CD14-positive monocyte (primary cell): ENCODE results near the gene GFOD1. TPM values are rescaled to one million over a fixed set of nuclear protein-coding genes. Genes with fewer than 3 reads are reported as not detected.

Experiments used
- DNase-seq, 3 donors: peaks; one replicate each; pipeline ENCODE4 v3.0.0-alpha.2; 2011 to 2022
- H2AFZ ChIP-seq: 2 replicates; pipeline ENCODE4 v1.6.0; 2012; ENCODE audit warnings: mild to moderate bottlenecking, low read depth, low read length, inconsistent platforms; ENCODE audit not compliant: insufficient read depth, poor library complexity, severe bottlenecking
- H3K27ac ChIP-seq, 2 donors: 1 replicate in 1 of 2; 2 replicates in 1 of 2; pipeline ENCODE4 v1.5.1; 2012 to 2013; ENCODE audit warnings: low read length in 2 of 2, control low read depth in 1 of 2, inconsistent platforms in 1 of 2, low read depth in 1 of 2, mild to moderate bottlenecking in 1 of 2
- H3K27me3 ChIP-seq, 2 donors: one replicate each; pipeline versions ENCODE4 v1.6.0 to v1.6.1; 2011 to 2013; ENCODE audit warnings: low read length in 2 of 2; ENCODE audit not compliant: control insufficient read depth in 2 of 2, insufficient read depth in 2 of 2
- H3K36me3 ChIP-seq, 2 donors: replicated peaks in 1 of 2; 1 replicate in 1 of 2; 2 replicates in 1 of 2; pipeline versions ENCODE4 v1.5.1 to v1.6.1; 2012 to 2013; ENCODE audit warnings: low read length in 2 of 2, control low read depth in 1 of 2, inconsistent platforms in 1 of 2, mild to moderate bottlenecking in 1 of 2; ENCODE audit not compliant: insufficient read depth in 2 of 2, control insufficient read depth in 1 of 2
- H3K4me1 ChIP-seq, 2 donors: 1 replicate in 1 of 2; 2 replicates in 1 of 2; pipeline versions ENCODE4 v1.5.1 to v1.6.1; 2012 to 2013; ENCODE audit warnings: low read length in 2 of 2, control low read depth in 1 of 2, inconsistent platforms in 1 of 2, mild to moderate bottlenecking in 1 of 2, moderate library complexity in 1 of 2; ENCODE audit not compliant: insufficient read depth in 2 of 2, control insufficient read depth in 1 of 2
- H3K4me2 ChIP-seq: replicated peaks from 2 replicates; pipeline ENCODE3; 2012; ENCODE audit warnings: low read length, moderate library complexity, mild to moderate bottlenecking; ENCODE audit not compliant: poor library complexity, severe bottlenecking; ENCODE audit errors: extremely low read depth
- H3K4me3 ChIP-seq, 3 experiments: fragments of 200-600 bp in 1 of 3; sonication (generic) in 1 of 3; replicated peaks in 1 of 3; 1 replicate in 2 of 3; 2 replicates in 1 of 3; pipeline ENCODE4 v1.5.1; 2011 to 2013; ENCODE audit warnings: low read length in 3 of 3, mild to moderate bottlenecking in 3 of 3, control low read depth in 2 of 3, low read depth in 2 of 3, inconsistent platforms in 1 of 3, moderate library complexity in 1 of 3
- H3K79me2 ChIP-seq: 2 replicates; pipeline ENCODE4 v1.6.0; 2012; ENCODE audit warnings: mild to moderate bottlenecking, control low read depth, inconsistent platforms, low read length, moderate library complexity; ENCODE audit not compliant: insufficient read depth
- H3K9ac ChIP-seq: 2 replicates; pipeline ENCODE4 v1.6.0; 2017; ENCODE audit warnings: low read length, mild to moderate bottlenecking; ENCODE audit not compliant: insufficient read depth, poor library complexity, severe bottlenecking
- H3K9me3 ChIP-seq, 2 donors: replicated peaks in 1 of 2; 1 replicate in 1 of 2; 2 replicates in 1 of 2; pipeline versions ENCODE4 v1.5.1 to v1.6.1; 2012 to 2013; ENCODE audit warnings: low read length in 2 of 2, control low read depth in 1 of 2; ENCODE audit not compliant: control insufficient read depth in 1 of 2, insufficient read depth in 1 of 2
- H4K20me1 ChIP-seq: 2 replicates; pipeline ENCODE4 v1.6.0; 2012; ENCODE audit warnings: mild to moderate bottlenecking, low read length, control low read depth, moderate library complexity; ENCODE audit not compliant: insufficient read depth
- H3K27ac Mint-ChIP-seq, 7 donors: one replicate each; pipeline ENCODE4 v1.8.0; 2020; ENCODE audit warnings: mild to moderate bottlenecking in 7 of 7, mixed read lengths in 7 of 7, moderate library complexity in 6 of 7, inconsistent platforms in 2 of 7
- H3K27me3 Mint-ChIP-seq, 3 donors: one replicate each; pipeline ENCODE4 v1.8.0; 2021 to 2022; ENCODE audit warnings: low read depth in 3 of 3, mild to moderate bottlenecking in 3 of 3, mixed read lengths in 3 of 3, moderate library complexity in 3 of 3, inconsistent platforms in 1 of 3
- H3K36me3 Mint-ChIP-seq, 2 donors: one replicate each; pipeline ENCODE4 v1.8.0; 2020; ENCODE audit warnings: mixed read lengths in 2 of 2, inconsistent platforms in 1 of 2, mild to moderate bottlenecking in 1 of 2
- H3K4me1 Mint-ChIP-seq: one replicate; pipeline ENCODE4 v1.8.0; 2020; ENCODE audit warnings: mild to moderate bottlenecking, mixed read lengths
- H3K4me3 Mint-ChIP-seq, 2 donors: one replicate each; pipeline ENCODE4 v1.8.0; 2020; ENCODE audit warnings: mild to moderate bottlenecking in 2 of 2, mixed read lengths in 2 of 2, moderate library complexity in 1 of 2
- H3K9me3 Mint-ChIP-seq, 7 donors: one replicate each; pipeline ENCODE4 v1.8.0; 2020 to 2022; ENCODE audit warnings: mixed read lengths in 7 of 7, mild to moderate bottlenecking in 6 of 7, moderate library complexity in 6 of 7, inconsistent platforms in 2 of 7
- CTCF ChIP-seq: fragments of 200-600 bp; IDR thresholded peaks from one replicate; pipeline ENCODE4 v1.8.0; 2022; ENCODE audit warnings: antibody characterized with exemption, mild to moderate bottlenecking
- WGBS: methylation state at CpG from one replicate; pipeline ENCODE4 v1.1.5; 2013; ENCODE audit warnings: missing lambda C conversion rate; ENCODE audit not compliant: insufficient coverage; 5-methylcytosine and 5-hydroxymethylcytosine counted together
- intact Hi-C, 2 donors: fragments of 100-400 bp; cut with micrococcal nuclease; formaldehyde crosslinking; loops; one replicate each; pipeline versions ENCODE4 v1.15.0 to v1.15.1; 2023
- polyA plus RNA-seq, 3 donors: library from polyadenylated mRNA; depleted of rRNA in 1 of 3; unstranded in 2 of 3; stranded (reverse) in 1 of 3; fragments of 300-500 nt in 2 of 3; fragments of >200 nt in 1 of 3; fragmentation: Illumina TruSeq in 2 of 3; gene quantifications; 1 replicate in 2 of 3; 2 replicates in 1 of 3; pipeline ENCODE4 v1.2.3, GENCODE V29; 2012 to 2021

The GFOD1 gene
- polyA plus RNA-seq, 3 donors: 2.4 to 8.7 (median 2.4) TPM

- no peak overlapping the region for H2AFZ ChIP-seq
- H3K4me3 ChIP-seq: no peak overlapping the region
- Mint-ChIP-seq H3K9me3 (peaks cover 0 to 5% (median 0%) of the 10 kb centered on the region in 7 donors), H3K36me3 (peaks cover 23% of the 10 kb centered on the region in 2 donors), H3K4me1 (peaks cover 31% of the 10 kb centered on the region), H3K27ac (peak overlapping the region in 1 of 7 donors; percentile 15), H3K27me3 (peaks cover 0 to 2% (median 2%) of the 10 kb centered on the region in 3 donors), H3K4me3 (no peak overlapping the region)
- no peaks in the 10 kb centered on the region for H3K27me3 ChIP-seq
- H3K4me2 ChIP-seq: no peak overlapping the region
- no peak overlapping the region for H3K9ac ChIP-seq
- WGBS: 94% methylated on average over 2 of the region's 4 CpGs
- no peaks in the 10 kb centered on the region for H3K79me2 ChIP-seq
- H3K27ac ChIP-seq: no peak overlapping the region
- H4K20me1 ChIP-seq: no peaks in the 10 kb centered on the region
- peaks cover 28 to 30% of the 10 kb centered on the region in 2 donors for H3K4me1 ChIP-seq
- DNase-seq: no peak
- no peaks in the 10 kb centered on the region for H3K9me3 ChIP-seq
- no peak for TF ChIP-seq CTCF
- H3K36me3 ChIP-seq: peaks cover 0 to 18% of the 10 kb centered on the region in 2 donors
- intact Hi-C loops: loop anchor here (5.0 to 10.0 kb wide), 4 partner anchors 34 to 118 kb away; partner anchors contain the start of gene GFOD1 (in 2 of the 2)
Measured at GRCh38 chr6:13453153-13453552, 34.2 kb downstream of the GFOD1 start.

- H3K36me3 ChIP-seq: peaks cover 0 to 18% of the 10 kb centered on the region in 2 donors
- Mint-ChIP-seq H3K27ac (peak overlapping the region in 1 of 7 donors; percentile 32), H3K4me3 (no peak overlapping the region), H3K9me3 (peaks cover 0 to 5% (median 0%) of the 10 kb centered on the region in 7 donors), H3K36me3 (peaks cover 20 to 23% of the 10 kb centered on the region in 2 donors), H3K4me1 (peaks cover 37% of the 10 kb centered on the region), H3K27me3 (peaks cover 0 to 2% (median 2%) of the 10 kb centered on the region in 3 donors)
- intact Hi-C loops: loop anchor here (5.0 to 10.0 kb wide), 4 partner anchors 35 to 118 kb away; partner anchors contain the start of gene GFOD1 (in 2 of the 2)
- H4K20me1 ChIP-seq: no peaks in the 10 kb centered on the region
- WGBS: 85% methylated on average over 8 of the region's 11 CpGs
- H3K79me2 ChIP-seq: no peaks in the 10 kb centered on the region
- no peak overlapping the region for H3K9ac ChIP-seq
- H3K4me3 ChIP-seq: no peak overlapping the region
- H3K4me1 ChIP-seq: peaks cover 34 to 36% of the 10 kb centered on the region in 2 donors
- no peak overlapping the region for H2AFZ ChIP-seq
- H3K9me3 ChIP-seq: no peaks in the 10 kb centered on the region
- no peak for TF ChIP-seq CTCF
- DNase-seq: no peak
- H3K27ac ChIP-seq: no peak overlapping the region
- no peaks in the 10 kb centered on the region for H3K27me3 ChIP-seq
- H3K4me2 ChIP-seq: no peak overlapping the region
Measured at GRCh38 chr6:13452346-13453117, 34.9 kb downstream of the GFOD1 start.
